ENCODE measurements around the gene MTLN.
A peak's percentile ranks its signal among the peaks of the same experiment; 100 is the strongest.
"Not testable (repeated sequence)": the region's sequence is repeated elsewhere in the genome, so short reads cannot be mapped to it uniquely, and the experiment has no call there.

Gene MTLN, protein sequence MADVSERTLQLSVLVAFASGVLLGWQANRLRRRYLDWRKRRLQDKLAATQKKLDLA

DNA sequence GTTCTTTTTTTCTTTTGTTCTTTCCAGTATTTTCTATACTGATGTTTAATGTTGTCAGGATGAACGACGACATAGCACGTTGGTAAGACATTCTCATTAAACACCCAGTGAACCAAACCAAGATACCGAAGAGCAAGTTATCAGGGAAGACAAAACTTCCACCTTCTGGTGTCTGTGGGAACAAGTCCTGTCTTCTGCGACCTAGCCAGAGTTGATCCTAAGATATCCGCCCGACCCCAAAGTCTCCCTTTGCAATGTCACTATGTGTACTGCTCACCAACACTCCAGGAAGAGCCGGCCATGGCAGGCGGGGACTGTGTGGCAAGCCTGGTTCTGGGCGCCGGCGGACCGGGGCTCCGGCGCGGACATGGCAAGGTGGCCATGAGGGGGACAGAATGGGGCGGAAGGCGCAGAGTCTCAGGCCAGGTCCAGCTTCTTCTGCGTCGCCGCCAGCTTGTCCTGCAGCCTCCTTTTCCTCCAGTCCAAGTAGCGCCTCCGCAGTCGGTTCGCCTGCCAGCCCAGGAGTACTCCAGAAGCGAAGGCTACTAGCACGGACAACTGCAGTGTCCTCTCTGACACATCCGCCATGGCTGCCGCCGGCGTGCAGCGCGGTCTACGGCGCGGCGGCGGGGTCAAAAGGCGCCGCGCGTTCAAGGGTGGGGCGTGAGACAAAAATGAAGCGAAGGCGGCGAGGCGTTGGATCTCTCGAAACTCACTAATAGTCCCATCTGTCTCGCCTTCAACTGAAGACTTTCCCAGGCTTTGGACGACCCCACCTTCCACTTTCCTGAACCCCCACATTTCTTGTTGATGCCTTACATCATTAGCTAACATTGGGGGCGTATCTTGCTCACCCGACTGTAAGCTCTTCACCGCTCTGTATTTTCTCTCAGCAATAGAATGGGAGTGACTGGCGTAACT, at the start of gene MTLN:
TSS of gene MTLN (minus strand) at position 610 of the 921 bp plus-strand sequence. CDS start at position 588, 22 bp downstream.
- DNase-seq = peak; percentile 57

DNA sequence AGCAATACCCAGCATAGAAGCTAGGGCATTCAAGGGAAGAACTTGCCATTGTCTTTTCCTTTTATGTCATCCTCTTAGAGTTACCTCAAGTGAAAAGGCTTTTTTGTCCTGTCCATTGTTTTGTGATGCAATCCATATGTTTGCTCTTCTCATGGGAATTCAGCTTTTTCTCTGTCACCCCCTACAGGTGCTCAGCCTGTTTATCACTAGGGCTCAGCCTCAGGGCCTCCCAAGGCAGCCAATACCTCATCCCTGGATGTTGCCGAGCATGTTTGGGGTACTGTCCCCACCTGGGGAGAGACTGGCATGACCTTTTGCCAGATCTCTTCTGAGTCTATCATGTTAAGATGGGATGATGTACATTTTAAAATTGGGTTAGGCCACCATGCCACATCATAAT, 49.6 kb upstream of the MTLN start:
- DNase-seq = not testable (repeated sequence)

DNA sequence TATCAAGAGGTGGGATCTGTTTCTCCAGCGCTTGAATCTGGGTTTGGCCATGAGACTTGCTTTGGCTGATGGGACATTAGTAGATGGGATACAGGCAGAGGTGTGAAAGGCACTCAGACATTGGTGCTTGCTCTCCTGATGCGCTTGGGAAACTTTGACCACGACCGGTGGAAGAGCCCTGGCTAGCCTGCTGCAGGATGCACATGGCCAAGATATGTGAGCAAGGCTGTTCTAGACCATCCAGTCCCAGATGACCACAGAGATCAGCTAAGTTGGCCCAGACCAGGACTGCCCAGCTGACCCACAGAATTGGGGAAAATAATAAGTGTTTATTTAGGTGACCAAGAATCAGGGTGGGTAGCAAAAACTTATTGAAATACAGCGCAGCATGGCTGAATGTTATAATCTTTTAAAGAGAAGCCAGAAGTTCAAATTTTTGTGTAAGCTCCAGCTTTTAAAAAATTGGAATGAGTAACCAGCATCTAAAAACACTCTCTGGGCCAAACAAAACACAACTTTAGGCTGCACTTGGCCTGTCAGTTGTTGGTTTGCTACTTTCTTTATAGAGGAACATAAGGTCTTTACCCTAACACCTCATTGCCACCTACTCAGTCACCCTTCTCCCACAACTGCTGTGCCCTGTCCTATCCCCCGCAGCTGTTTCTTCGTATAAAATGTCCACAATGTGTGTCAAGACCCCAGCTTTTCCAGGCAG, 35.9 kb upstream of the MTLN start:
- not testable (repeated sequence) for DNase-seq

DNA sequence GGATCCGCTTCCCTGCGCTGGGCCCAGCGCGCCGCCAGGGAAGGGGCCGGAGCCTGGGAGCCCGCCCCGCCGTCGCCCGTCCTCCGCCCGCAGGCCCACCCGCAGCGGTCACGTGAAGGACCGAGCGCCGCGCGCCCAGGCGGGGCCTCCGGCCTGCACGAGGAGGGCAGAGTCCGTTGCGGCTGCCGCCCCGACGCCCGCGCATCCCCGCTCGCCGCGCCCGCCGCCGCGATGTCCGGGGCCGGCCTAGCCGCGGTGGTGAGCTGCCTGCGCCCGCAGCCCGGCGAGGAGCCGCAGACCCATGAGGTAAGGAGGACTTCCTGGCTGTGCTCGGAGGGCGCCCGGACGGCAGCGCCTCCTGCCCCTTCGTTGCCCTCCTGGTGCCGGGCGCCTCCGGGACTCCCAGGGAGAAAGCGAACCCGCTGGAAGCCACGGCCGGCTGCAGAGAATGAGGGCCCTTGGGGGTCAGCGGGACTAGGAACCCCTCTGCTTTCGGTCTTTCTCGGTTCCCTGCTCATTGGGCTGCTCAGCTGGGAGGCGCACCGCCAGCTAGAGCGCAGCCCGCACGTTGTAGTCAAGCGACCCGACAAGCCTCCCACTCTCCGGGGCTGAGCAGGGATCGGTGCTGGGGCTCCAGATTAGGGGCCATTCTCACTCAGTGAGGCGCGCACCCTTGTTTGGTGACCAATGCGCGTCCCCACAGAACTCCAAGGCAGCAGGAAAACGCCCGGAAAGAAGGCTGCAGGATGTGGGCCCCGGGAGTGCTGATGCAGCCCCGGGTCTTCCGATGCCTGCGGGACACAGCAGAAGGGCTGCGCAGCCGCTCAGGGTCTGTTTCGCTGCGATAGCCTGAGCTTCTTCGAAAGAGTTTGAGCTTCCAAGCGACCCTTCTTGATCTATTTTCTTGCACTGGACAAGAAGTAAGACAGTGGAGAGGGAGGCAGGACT, 33.4 kb upstream of the MTLN start:
- DNase-seq = not testable (repeated sequence)

DNA sequence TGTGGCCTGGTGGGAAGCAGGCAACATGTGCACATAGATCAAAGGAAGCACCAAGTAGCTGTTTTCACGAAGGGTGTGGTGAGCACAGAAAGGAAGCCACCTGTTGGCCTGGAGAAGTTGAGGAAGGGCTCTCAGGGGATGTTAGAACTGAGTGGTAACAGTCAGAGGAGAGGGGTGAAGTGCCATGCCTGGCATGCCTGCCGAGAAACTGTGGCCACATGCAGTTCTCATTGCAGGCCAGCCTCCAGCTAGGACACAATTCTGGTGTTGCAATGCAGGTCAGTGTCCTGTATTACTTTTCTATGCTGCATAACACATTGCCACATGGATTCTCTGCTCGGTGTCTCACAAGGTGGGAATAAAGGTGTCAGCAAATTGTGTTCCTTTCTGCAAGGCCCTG, 30.9 kb upstream of the MTLN start:
- DNase-seq = not testable (repeated sequence)

DNA sequence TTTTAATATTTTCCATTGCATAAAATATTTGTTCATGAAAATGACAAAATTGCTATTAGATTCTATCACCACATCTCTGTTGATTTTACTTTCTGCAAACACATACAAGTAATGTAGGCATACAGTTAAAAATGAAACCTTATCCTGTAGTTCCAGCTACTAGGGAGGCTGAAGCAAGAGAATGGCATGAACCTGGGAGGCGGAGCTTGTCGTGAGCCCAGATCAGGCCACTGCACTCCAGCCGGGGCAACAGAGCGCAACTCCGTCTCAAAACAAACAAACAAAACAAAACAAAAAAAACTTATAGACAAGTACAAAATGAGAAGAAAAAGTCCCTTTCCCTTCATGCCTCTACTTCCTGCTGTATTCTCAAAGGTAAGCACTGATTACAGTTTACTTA, 22.2 kb upstream of the MTLN start:
- not testable (repeated sequence) for DNase-seq

DNA sequence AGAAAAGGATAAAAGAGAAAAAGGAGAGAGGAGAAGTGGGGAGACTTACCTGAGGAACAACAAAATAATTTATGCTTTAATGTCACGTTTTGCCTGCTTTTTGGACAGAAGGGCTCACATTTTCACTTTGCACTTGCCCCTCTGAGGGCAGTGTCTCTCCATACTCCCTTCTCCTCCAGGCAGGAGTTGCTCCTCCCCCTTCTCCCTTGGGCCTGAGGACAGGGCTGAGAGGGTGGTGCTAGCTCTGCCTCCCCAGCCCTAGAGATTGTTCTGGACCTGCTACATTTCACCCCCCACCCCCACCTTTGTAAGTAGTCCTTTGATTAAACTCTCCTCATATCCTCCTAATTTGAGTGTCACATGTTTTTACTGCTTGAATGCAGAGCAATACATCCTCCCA, 17.5 kb upstream of the MTLN start:
- DNase-seq = not testable (repeated sequence)

DNA sequence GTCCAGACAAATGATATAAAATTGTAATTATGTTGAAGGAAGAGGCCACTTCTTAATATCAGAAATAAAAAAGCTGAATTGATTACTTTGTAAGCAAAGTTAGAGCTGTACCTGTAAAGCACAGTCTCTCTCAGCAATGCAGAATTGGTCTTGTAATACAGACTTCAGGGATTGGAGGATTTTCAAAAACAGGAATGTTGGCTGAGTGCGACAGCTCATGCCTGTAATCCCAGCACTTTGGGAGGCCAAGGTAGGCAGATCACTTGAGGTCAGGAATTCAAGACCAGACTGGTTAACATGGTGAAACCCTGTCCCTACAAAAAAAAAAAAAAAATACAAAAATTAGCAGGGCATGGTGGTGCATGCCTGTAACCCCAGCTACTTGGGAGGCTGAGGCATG, 10.3 kb upstream of the MTLN start:
- not testable (repeated sequence) for DNase-seq

DNA sequence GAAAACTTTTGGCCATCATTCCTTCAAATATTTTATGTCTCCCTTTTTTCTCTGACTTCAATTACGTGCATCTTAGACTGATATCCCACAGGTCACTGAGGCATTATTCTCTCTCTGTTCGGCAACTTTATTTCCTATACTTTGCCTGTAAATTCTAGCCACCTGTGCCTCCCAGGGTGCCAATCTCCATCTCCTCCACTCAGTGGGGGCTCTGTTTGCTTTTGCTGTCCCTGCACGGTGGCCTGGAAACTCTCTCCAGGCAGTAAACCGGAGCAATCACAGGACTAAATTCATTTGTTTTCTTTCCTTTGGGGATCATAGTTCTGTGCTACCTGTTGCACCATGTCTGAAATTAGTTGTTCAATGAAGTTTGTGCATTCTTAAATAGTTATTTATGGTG, 9.6 kb upstream of the MTLN start:
- no peak for DNase-seq

DNA sequence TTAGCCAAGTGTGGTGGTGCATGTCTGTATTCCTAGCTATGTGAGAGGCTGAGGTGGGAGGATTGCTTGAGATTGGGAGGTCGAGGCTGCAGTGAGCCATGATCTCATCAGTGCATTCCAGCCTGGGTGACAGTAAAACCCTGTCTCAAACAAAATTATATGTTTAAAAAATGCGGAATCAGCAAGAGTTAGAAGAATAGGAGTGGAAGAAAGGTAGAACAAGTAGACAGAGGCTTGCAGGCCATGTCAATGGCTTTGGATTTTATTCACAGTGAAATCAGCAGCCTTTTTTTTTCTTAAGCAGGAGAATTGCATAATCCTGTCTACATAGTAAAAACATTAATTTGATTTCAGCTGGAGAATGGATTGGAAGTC, 7.8 kb upstream of the MTLN start:
- no peak for DNase-seq

DNA sequence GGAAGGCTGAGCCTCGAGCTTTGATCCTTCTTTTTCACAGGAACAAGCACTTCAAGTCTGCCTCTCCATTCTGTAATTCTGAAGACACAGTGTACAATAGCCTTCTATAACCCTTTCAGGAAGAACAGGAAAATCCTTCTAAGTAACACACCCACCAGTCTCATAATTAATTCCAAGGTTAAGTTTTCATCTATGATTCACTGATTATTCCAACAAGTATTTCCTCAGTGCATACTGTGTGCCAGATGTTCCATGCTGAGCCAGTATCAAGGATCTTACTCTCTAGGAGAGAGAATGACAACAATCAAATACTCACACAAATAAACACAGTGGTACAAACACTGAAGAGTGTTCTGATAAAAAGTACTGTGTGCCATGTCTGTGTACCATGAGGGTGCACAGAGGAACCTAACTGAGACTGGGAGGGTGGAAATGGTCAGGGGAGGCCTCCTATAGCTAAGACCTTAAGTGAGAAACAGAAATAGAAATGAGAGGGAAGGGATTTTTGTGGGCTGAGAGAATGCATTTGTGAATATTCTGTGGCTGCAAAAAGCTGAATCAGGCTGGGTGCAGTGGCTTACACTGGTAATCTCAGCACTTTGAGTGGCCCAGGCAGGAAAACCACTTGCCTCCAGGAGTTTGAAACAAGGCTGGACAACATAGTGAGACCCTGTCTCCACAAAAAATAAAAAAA, 7.3 kb upstream of the MTLN start:
- DNase-seq = no peak

DNA sequence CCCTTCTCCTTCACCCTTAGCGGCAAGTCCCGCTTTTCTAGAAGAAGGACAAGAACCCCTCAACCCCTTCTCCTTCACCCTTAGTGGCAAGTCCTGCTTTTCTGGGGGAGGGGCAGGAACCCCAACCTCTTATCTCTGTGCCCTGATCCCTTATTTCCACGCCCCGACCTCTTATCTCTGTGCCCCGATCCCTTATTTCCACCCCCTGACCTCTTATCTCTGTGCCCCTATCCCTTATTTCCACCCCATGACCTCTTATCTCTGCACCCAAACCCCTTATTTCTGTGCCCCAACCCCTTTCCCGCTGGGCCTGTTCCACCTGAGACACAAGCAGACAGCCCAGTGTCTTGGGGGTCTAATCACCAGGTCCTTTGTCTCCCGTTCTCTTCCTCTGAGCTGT, 6.5 kb upstream of the MTLN start:
- not testable (repeated sequence) for DNase-seq

DNA sequence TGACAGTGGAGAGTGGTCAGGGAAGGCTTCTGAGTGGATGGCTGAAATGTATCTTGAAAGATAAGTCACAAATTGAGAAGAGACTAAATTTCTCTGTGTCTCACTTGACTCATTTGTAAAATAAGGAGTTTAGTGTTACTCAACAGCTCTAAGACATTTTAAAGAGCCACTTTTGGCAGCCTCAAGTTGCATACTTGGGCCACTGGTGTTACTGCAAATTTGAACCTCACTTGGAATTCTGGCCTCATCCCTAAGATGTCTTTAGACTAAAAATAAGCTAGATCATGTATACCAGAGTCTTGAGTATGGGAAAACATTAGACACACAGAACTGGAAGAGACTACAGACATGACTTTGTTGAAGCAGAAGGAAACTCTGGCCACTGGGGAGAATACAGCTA, 4.5 kb upstream of the MTLN start:
- DNase-seq = no peak

DNA sequence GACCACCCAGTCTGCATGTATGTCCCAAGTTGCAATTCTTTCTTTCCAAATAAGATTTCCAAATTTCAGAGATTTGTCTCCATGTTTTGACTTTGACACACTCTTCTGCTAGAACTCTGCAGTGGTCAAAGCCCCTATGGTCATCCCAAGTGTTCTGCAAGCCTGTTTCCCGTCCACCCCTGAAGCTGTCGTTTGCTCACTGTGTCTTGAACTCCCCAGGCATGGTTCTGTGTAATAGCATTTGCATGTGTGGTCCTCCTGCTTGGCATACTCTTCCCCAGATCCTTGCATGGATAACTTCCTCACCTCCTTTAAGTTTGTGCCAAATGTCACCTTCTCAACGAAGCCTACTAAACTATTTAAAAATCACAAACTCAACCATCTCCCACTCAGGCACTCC, 3.9 kb upstream of the MTLN start:
- no peak for DNase-seq

DNA sequence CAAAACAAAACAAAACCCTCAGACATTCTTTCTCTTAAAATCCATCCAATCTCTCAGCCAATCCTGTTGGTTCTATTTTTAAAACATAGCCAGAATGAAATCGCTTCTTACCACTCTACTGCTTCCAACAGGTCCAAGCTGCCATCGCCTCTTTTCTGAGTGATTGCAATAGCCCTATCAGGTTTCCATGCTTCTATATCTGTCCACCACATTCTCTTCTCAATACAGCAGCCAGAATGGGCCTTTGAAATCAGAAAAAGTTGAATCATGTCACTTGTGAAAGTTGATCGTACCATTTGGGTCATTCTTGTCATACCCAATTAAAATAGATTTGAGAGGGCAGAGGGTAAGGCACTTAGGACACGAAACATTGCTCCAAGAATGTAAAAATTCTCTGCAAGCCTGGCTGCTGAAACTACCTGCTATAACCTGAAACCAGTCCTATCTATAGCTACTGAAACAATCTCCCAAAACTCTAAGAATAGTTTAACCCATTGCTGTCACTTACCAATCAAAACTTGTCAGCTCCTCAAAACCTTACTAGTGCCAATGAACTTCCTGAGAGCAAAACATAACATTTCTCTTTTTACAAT, 3.3 kb upstream of the MTLN start:
- DNase-seq = no peak

DNA sequence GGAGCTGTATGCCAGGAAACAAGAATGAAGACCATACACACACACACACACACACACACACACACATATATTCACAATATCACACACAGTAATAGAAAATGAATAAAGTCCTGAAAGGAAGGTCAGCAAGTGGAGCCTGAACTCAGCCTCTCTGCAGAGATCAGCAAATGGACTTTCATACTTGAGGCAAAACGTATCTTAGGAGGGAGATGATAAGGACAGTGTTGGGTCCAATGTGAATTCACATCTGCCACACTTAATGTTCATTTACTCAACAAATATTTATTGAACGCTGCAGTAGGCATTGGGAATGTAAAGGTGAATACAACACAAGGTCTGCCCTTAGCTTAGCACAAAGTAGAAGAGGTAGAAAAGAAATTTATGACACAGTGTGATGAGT, 2.7 kb upstream of the MTLN start:
- no peak for DNase-seq

DNA sequence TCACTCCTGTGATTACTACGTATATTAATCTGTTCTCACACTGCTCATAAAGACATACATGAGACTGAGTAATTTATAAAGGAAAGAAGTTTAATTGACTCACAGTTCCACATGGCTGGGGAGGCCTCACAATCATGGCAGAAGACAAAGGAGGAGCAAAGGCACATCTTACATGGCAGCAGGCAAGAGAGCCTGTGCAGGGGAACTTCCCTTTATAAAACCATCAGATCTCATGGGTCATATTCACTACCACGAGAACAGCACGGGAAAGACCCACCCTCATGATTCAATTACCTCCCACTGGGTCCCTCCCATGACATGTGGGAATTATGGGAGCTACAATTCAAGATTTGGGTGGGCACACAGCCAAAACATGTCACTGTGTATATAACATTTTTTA, 1.2 kb upstream of the MTLN start:
- not testable (repeated sequence) for DNase-seq

DNA sequence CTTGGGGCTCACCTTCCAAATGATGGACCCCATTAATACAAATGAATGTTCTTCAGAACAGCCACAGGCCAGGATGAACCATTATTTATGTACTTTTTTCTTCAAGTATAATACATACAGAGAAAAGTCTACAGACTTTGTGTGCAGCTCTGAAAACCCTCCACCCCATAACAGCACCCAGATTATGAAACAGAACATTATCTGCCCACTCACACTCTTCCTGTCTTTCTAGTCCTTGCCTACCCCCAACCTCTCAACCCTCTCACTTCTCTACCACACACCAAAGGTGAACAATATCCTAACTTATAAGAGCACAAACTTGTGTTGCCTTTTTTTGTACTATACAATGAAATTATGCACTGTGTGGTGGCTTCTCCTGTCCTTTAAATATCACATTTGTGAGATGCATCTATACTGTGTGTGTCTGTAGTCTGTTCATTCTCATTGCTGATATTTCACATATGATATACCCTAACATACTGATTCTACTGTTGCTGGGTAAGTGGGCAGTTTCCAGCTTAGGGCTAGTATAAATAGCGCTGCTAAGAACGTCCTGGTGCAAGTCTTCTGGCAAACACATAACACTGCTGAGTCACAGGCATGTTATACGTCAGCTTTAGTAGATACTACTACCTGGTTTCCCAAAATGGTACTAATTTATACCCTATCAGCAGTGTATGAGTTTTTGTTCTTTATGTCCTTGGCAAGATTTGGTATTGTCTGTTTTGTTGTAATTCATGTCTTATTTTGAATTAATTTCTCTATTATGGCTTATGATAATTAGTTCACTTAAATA, 6.5 kb downstream of the MTLN start:
- no peak for DNase-seq

DNA sequence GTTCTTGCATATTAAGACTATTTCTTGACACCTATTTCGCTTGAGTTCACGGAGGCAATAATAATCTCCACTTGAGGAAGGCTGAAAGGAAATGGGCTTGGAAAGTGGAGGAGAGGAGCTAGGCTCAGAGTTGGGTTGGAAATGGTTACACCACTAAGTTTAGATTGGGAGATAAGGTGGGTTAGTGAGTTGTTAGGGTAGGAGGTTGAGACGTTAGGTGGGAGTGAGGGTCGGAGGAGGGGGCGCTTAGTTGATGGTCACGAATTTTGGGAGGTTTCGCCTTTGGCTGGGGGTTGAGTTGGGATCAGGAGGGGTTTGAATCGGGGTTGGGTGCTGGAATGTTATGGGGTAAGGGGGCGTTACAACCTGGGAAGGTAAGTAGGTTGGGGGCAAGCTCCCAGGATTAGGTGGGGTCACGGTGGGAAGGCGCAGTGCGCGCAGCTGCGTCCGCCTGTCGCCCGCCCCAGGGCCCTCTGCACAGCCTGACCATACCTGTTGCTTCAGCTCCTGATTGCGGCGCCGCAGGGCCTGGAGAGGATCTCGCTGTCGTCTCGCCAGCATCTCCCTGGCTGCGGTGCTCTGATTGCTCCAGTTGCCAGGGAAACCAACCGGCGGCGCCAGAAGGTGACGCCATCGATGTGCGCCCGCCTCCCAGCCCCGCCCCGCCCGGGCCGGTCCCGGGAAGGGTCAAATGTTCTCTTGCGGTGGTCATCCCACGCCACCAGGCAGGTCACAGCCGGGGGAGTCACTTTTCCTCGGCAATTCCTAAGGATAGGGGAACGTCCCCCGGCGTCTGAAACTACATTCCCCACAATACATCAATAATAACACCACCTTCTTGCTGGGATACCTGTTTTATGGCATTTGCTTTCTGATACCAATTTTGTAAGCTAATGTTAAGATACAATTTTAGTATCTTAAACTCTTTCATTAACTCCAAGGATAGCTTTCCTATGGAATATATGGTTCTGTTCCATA, 7.7 kb downstream of the MTLN start, which contains the start of gene NPHP1:
TSS of gene NPHP1 (minus strand) at position 606 of the 978 bp plus-strand sequence. CDS start at position 561, 45 bp downstream.
- peak; percentile 79 for DNase-seq

DNA sequence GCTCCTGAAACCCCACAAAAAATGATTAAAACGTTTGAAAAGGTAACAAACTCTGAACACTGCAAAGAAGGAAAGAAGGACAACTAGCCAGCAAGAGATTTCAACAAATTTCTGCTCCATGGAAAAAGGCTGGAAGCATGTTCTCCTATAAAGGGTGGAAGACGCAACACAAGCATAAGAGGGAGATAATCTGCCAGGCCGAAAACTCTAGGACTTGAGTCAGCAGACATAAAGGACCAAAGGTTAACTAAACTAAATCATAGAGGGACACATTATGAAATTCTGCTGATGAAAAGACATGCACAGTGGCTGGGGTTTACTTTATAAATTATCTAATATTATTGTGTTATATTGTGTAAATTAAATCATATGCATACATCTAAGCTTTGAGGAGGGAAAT, 14.3 kb downstream of the MTLN start:
- no peak for DNase-seq
